CD14-positive monocyte (primary cell): ENCODE measurements around the gene HPS3. TPM values are rescaled to one million over a fixed set of nuclear protein-coding genes. Genes with fewer than 3 reads are reported as not detected.

Experiments
- DNase-seq, 3 donors: peaks; one replicate each; pipeline ENCODE4 v3.0.0-alpha.2; 2011 to 2022
- H2AFZ ChIP-seq: 2 replicates; pipeline ENCODE4 v1.6.0; 2012; ENCODE audit warnings: mild to moderate bottlenecking, low read depth, low read length, inconsistent platforms; ENCODE audit not compliant: insufficient read depth, poor library complexity, severe bottlenecking
- H3K27ac ChIP-seq, 2 donors: 1 replicate in 1 of 2; 2 replicates in 1 of 2; pipeline ENCODE4 v1.5.1; 2012 to 2013; ENCODE audit warnings: low read length in 2 of 2, control low read depth in 1 of 2, inconsistent platforms in 1 of 2, low read depth in 1 of 2, mild to moderate bottlenecking in 1 of 2
- H3K27me3 ChIP-seq, 2 donors: one replicate each; pipeline versions ENCODE4 v1.6.0 to v1.6.1; 2011 to 2013; ENCODE audit warnings: low read length in 2 of 2; ENCODE audit not compliant: control insufficient read depth in 2 of 2, insufficient read depth in 2 of 2
- H3K36me3 ChIP-seq, 2 donors: replicated peaks in 1 of 2; 1 replicate in 1 of 2; 2 replicates in 1 of 2; pipeline versions ENCODE4 v1.5.1 to v1.6.1; 2012 to 2013; ENCODE audit warnings: low read length in 2 of 2, control low read depth in 1 of 2, inconsistent platforms in 1 of 2, mild to moderate bottlenecking in 1 of 2; ENCODE audit not compliant: insufficient read depth in 2 of 2, control insufficient read depth in 1 of 2
- H3K4me1 ChIP-seq, 2 donors: 1 replicate in 1 of 2; 2 replicates in 1 of 2; pipeline versions ENCODE4 v1.5.1 to v1.6.1; 2012 to 2013; ENCODE audit warnings: low read length in 2 of 2, control low read depth in 1 of 2, inconsistent platforms in 1 of 2, mild to moderate bottlenecking in 1 of 2, moderate library complexity in 1 of 2; ENCODE audit not compliant: insufficient read depth in 2 of 2, control insufficient read depth in 1 of 2
- H3K4me2 ChIP-seq: replicated peaks from 2 replicates; pipeline ENCODE3; 2012; ENCODE audit warnings: low read length, moderate library complexity, mild to moderate bottlenecking; ENCODE audit not compliant: poor library complexity, severe bottlenecking; ENCODE audit errors: extremely low read depth
- H3K4me3 ChIP-seq, 3 experiments: fragments of 200-600 bp in 1 of 3; sonication (generic) in 1 of 3; replicated peaks in 1 of 3; 1 replicate in 2 of 3; 2 replicates in 1 of 3; pipeline ENCODE4 v1.5.1; 2011 to 2013; ENCODE audit warnings: low read length in 3 of 3, mild to moderate bottlenecking in 3 of 3, control low read depth in 2 of 3, low read depth in 2 of 3, inconsistent platforms in 1 of 3, moderate library complexity in 1 of 3
- H3K79me2 ChIP-seq: 2 replicates; pipeline ENCODE4 v1.6.0; 2012; ENCODE audit warnings: mild to moderate bottlenecking, control low read depth, inconsistent platforms, low read length, moderate library complexity; ENCODE audit not compliant: insufficient read depth
- H3K9ac ChIP-seq: 2 replicates; pipeline ENCODE4 v1.6.0; 2017; ENCODE audit warnings: low read length, mild to moderate bottlenecking; ENCODE audit not compliant: insufficient read depth, poor library complexity, severe bottlenecking
- H3K9me3 ChIP-seq, 2 donors: replicated peaks in 1 of 2; 1 replicate in 1 of 2; 2 replicates in 1 of 2; pipeline versions ENCODE4 v1.5.1 to v1.6.1; 2012 to 2013; ENCODE audit warnings: low read length in 2 of 2, control low read depth in 1 of 2; ENCODE audit not compliant: control insufficient read depth in 1 of 2, insufficient read depth in 1 of 2
- H4K20me1 ChIP-seq: 2 replicates; pipeline ENCODE4 v1.6.0; 2012; ENCODE audit warnings: mild to moderate bottlenecking, low read length, control low read depth, moderate library complexity; ENCODE audit not compliant: insufficient read depth
- H3K27ac Mint-ChIP-seq, 7 donors: one replicate each; pipeline ENCODE4 v1.8.0; 2020; ENCODE audit warnings: mild to moderate bottlenecking in 7 of 7, mixed read lengths in 7 of 7, moderate library complexity in 6 of 7, inconsistent platforms in 2 of 7
- H3K27me3 Mint-ChIP-seq, 3 donors: one replicate each; pipeline ENCODE4 v1.8.0; 2021 to 2022; ENCODE audit warnings: low read depth in 3 of 3, mild to moderate bottlenecking in 3 of 3, mixed read lengths in 3 of 3, moderate library complexity in 3 of 3, inconsistent platforms in 1 of 3
- H3K36me3 Mint-ChIP-seq, 2 donors: one replicate each; pipeline ENCODE4 v1.8.0; 2020; ENCODE audit warnings: mixed read lengths in 2 of 2, inconsistent platforms in 1 of 2, mild to moderate bottlenecking in 1 of 2
- H3K4me1 Mint-ChIP-seq: one replicate; pipeline ENCODE4 v1.8.0; 2020; ENCODE audit warnings: mild to moderate bottlenecking, mixed read lengths
- H3K4me3 Mint-ChIP-seq, 2 donors: one replicate each; pipeline ENCODE4 v1.8.0; 2020; ENCODE audit warnings: mild to moderate bottlenecking in 2 of 2, mixed read lengths in 2 of 2, moderate library complexity in 1 of 2
- H3K9me3 Mint-ChIP-seq, 7 donors: one replicate each; pipeline ENCODE4 v1.8.0; 2020 to 2022; ENCODE audit warnings: mixed read lengths in 7 of 7, mild to moderate bottlenecking in 6 of 7, moderate library complexity in 6 of 7, inconsistent platforms in 2 of 7
- CTCF ChIP-seq: fragments of 200-600 bp; IDR thresholded peaks from one replicate; pipeline ENCODE4 v1.8.0; 2022; ENCODE audit warnings: antibody characterized with exemption, mild to moderate bottlenecking
- WGBS: methylation state at CpG from one replicate; pipeline ENCODE4 v1.1.5; 2013; ENCODE audit warnings: missing lambda C conversion rate; ENCODE audit not compliant: insufficient coverage; 5-methylcytosine and 5-hydroxymethylcytosine counted together
- intact Hi-C, 2 donors: fragments of 100-400 bp; cut with micrococcal nuclease; formaldehyde crosslinking; loops; one replicate each; pipeline versions ENCODE4 v1.15.0 to v1.15.1; 2023
- polyA plus RNA-seq, 3 donors: library from polyadenylated mRNA; depleted of rRNA in 1 of 3; unstranded in 2 of 3; stranded (reverse) in 1 of 3; fragments of 300-500 nt in 2 of 3; fragments of >200 nt in 1 of 3; fragmentation: Illumina TruSeq in 2 of 3; gene quantifications; 1 replicate in 2 of 3; 2 replicates in 1 of 3; pipeline ENCODE4 v1.2.3, GENCODE V29; 2012 to 2021

HPS3 gene
- polyA plus RNA-seq, 3 donors: 20.8 to 35.8 (median 34.8) TPM

- Mint-ChIP-seq H3K36me3 (peaks cover 4 to 7% of the 10 kb centered on the region in 2 donors), H3K9me3 (peaks cover 0 to 2% (median 0%) of the 10 kb centered on the region in 7 donors), H3K27me3 (peaks cover 0 to 2% (median 2%) of the 10 kb centered on the region in 3 donors), H3K4me1 (peaks cover 15% of the 10 kb centered on the region), H3K27ac (peak within 1 kb of the TSS; percentile 57 to 90 (median 79)), H3K4me3 (peak within 1 kb of the TSS; percentile 98 to 99)
- no peaks in the 10 kb centered on the region for H4K20me1 ChIP-seq
- H3K36me3 ChIP-seq: no peaks in the 10 kb centered on the region
- DNase-seq: peak; percentile 86 to 89 (median 87)
- H3K4me3 ChIP-seq: peak within 1 kb of the TSS; percentile 76 to 99 (median 84)
- peak within 1 kb of the TSS; percentile 74 for H3K9ac ChIP-seq
- H3K27me3 ChIP-seq: no peaks in the 10 kb centered on the region
- H3K79me2 ChIP-seq: peaks cover 32% of the 10 kb centered on the region
- H3K4me1 ChIP-seq: peaks cover 10 to 14% of the 10 kb centered on the region in 2 donors
- no peaks in the 10 kb centered on the region for H3K9me3 ChIP-seq
- 7% methylated on average over 57 of the region's 57 CpGs for WGBS
- peak within 1 kb of the TSS; percentile 19 to 80 for H3K27ac ChIP-seq
- H2AFZ ChIP-seq: peak within 1 kb of the TSS; percentile 99
- no peak for TF ChIP-seq CTCF
- peak within 1 kb of the TSS; percentile 99 for H3K4me2 ChIP-seq
- intact Hi-C loops: no loop called here
These were observed 43.0 kb upstream of the HPS3 start, which contains the start of gene HLTF for GRCh38 chr3:149086232-149086988. Gene HLTF (minus strand): TSS chr3:149086533. CDS start chr3:149086336, 197 bp downstream.

GRCh38 chr3:149087208-149087607 is 42.2 kb upstream of the HPS3 start:
- WGBS: 98% methylated on average over 14 of the region's 15 CpGs
- H2AFZ ChIP-seq: peak overlapping the region; percentile 99
- no peak overlapping the region for H3K4me3 ChIP-seq
- H3K9me3 Mint-ChIP-seq: peaks cover 0 to 2% (median 0%) of the 10 kb centered on the region in 7 donors
- peak overlapping the region in 1 of 2 donors; percentile 99 for H3K4me3 Mint-ChIP-seq
- H3K4me1 ChIP-seq: peaks cover 10 to 14% of the 10 kb centered on the region in 2 donors
- H3K79me2 ChIP-seq: peaks cover 31% of the 10 kb centered on the region
- no peaks in the 10 kb centered on the region for H3K36me3 ChIP-seq
- H3K4me1 Mint-ChIP-seq: peaks cover 15% of the 10 kb centered on the region
- H3K27ac Mint-ChIP-seq: no peak overlapping the region
- H3K27me3 ChIP-seq: no peaks in the 10 kb centered on the region
- TF ChIP-seq CTCF: no peak
- H3K9me3 ChIP-seq: no peaks in the 10 kb centered on the region
- H3K4me2 ChIP-seq: no peak overlapping the region
- intact Hi-C loops: no loop called here
- H3K36me3 Mint-ChIP-seq: peaks cover 3 to 4% of the 10 kb centered on the region in 2 donors
- peaks cover 0 to 2% (median 2%) of the 10 kb centered on the region in 3 donors for H3K27me3 Mint-ChIP-seq
- no peaks in the 10 kb centered on the region for H4K20me1 ChIP-seq
- H3K9ac ChIP-seq: no peak overlapping the region
- DNase-seq: no peak
- H3K27ac ChIP-seq: no peak overlapping the region
